Duodenal mucosa (tissue), 2 donors: Measurements from ENCODE around the gene MYMK.
A peak's percentile ranks its signal among the peaks of the same experiment; 100 is the strongest.

ENCODE experiments used
- H3K27ac ChIP-seq: one replicate; pipeline ENCODE4 v1.7.0; 2013; ENCODE audit warnings: low read depth, low read length
- H3K27me3 ChIP-seq, 2 donors: one replicate each; pipeline ENCODE4 v1.7.0; 2013; ENCODE audit warnings: low read length in 2 of 2, control low read depth in 1 of 2; ENCODE audit not compliant: insufficient read depth in 2 of 2, control insufficient read depth in 1 of 2
- H3K36me3 ChIP-seq, 2 donors: one replicate each; pipeline ENCODE4 v1.7.0; 2013; ENCODE audit warnings: low read length in 2 of 2, control low read depth in 1 of 2; ENCODE audit not compliant: insufficient read depth in 2 of 2, control insufficient read depth in 1 of 2
- H3K4me1 ChIP-seq, 2 donors: one replicate each; pipeline ENCODE4 v1.7.0; 2013; ENCODE audit warnings: low read length in 2 of 2, control low read depth in 1 of 2; ENCODE audit not compliant: insufficient read depth in 2 of 2, control insufficient read depth in 1 of 2
- H3K4me3 ChIP-seq, 2 donors: one replicate each; pipeline ENCODE4 v1.7.0; 2013; ENCODE audit warnings: low read length in 2 of 2, low read depth in 1 of 2
- H3K9ac ChIP-seq, 2 donors: one replicate each; pipeline ENCODE4 v1.7.0; 2013; ENCODE audit warnings: low read length in 2 of 2, low read depth in 1 of 2
- H3K9me3 ChIP-seq, 2 donors: one replicate each; pipeline ENCODE4 v1.7.0; 2013; ENCODE audit warnings: low read length in 2 of 2, control low read depth in 1 of 2; ENCODE audit not compliant: control insufficient read depth in 1 of 2

MYMK gene

GRCh38 chr9:133545494-133546286 is 20.9 kb upstream of the MYMK start:
- no peaks in the 10 kb centered on the region for H3K36me3 ChIP-seq
- H3K9me3 ChIP-seq, result no peaks in the 10 kb centered on the region
- no peaks in the 10 kb centered on the region for H3K4me1 ChIP-seq
- no peak overlapping the region for H3K9ac ChIP-seq
- no peak overlapping the region for H3K4me3 ChIP-seq
- H3K27ac ChIP-seq, result no peak overlapping the region
- no peaks in the 10 kb centered on the region for H3K27me3 ChIP-seq

GRCh38 chr9:133543772-133544467 is 19.2 kb upstream of the MYMK start:
- Histone ChIP-seq H3K4me3 (no peak overlapping the region), H3K27ac (no peak overlapping the region)

GRCh38 chr9:133542002-133542401 is 17.2 kb upstream of the MYMK start:
- Histone ChIP-seq H3K27ac (no peak overlapping the region), H3K4me1 (peaks cover 5 to 10% of the 10 kb centered on the region in 2 donors), H3K4me3 (no peak overlapping the region), H3K9me3 (no peaks in the 10 kb centered on the region), H3K9ac (no peak overlapping the region), H3K36me3 (no peaks in the 10 kb centered on the region), H3K27me3 (peaks cover 0 to 11% of the 10 kb centered on the region in 2 donors)

More at GRCh38 chr9:133543772-133544467, 19.2 kb upstream of the MYMK start:
- Histone ChIP-seq H3K9ac (no peak overlapping the region), H3K36me3 (no peaks in the 10 kb centered on the region), H3K9me3 (no peaks in the 10 kb centered on the region), H3K27me3 (peaks cover 0 to 10% of the 10 kb centered on the region in 2 donors), H3K4me1 (peaks cover 4 to 8% of the 10 kb centered on the region in 2 donors)

- Histone ChIP-seq H3K4me3 (no peak overlapping the region), H3K36me3 (no peaks in the 10 kb centered on the region), H3K9me3 (no peaks in the 10 kb centered on the region), H3K27ac (no peak overlapping the region), H3K9ac (no peak overlapping the region), H3K4me1 (peaks cover 5 to 10% of the 10 kb centered on the region in 2 donors), H3K27me3 (peaks cover 0 to 16% of the 10 kb centered on the region in 2 donors)
Measured at GRCh38 chr9:133540698-133541025, 15.9 kb upstream of the MYMK start.

GRCh38 chr9:133539991-133540697 is 15.4 kb upstream of the MYMK start:
- Histone ChIP-seq H3K9ac (no peak overlapping the region), H3K4me3 (no peak overlapping the region), H3K27ac (no peak overlapping the region), H3K36me3 (no peaks in the 10 kb centered on the region), H3K27me3 (peaks cover 0 to 17% of the 10 kb centered on the region in 2 donors), H3K9me3 (no peaks in the 10 kb centered on the region), H3K4me1 (peaks cover 5 to 10% of the 10 kb centered on the region in 2 donors)

GRCh38 chr9:133538851-133539833 is 14.4 kb upstream of the MYMK start:
- H3K4me3 ChIP-seq, result peak overlapping the region; percentile 28 to 35
- no peak overlapping the region for H3K27ac ChIP-seq
- H3K9me3 ChIP-seq, result no peaks in the 10 kb centered on the region
- H3K9ac ChIP-seq, result no peak overlapping the region
- H3K4me1 ChIP-seq, result peaks cover 5 to 10% of the 10 kb centered on the region in 2 donors
- H3K27me3 ChIP-seq, result peaks cover 1 to 22% of the 10 kb centered on the region in 2 donors
- no peaks in the 10 kb centered on the region for H3K36me3 ChIP-seq

GRCh38 chr9:133538176-133538575 is 13.4 kb upstream of the MYMK start:
- Histone ChIP-seq H3K27me3 (peaks cover 11 to 31% of the 10 kb centered on the region in 2 donors), H3K4me3 (no peak overlapping the region), H3K9ac (no peak overlapping the region), H3K4me1 (peaks cover 10 to 11% of the 10 kb centered on the region in 2 donors), H3K27ac (no peak overlapping the region), H3K36me3 (no peaks in the 10 kb centered on the region), H3K9me3 (no peaks in the 10 kb centered on the region)

- H3K4me1 ChIP-seq, result peaks cover 10 to 11% of the 10 kb centered on the region in 2 donors
- H3K9ac ChIP-seq, result no peak overlapping the region
- no peaks in the 10 kb centered on the region for H3K9me3 ChIP-seq
- H3K36me3 ChIP-seq, result no peaks in the 10 kb centered on the region
- peaks cover 11 to 36% of the 10 kb centered on the region in 2 donors for H3K27me3 ChIP-seq
- no peak overlapping the region for H3K4me3 ChIP-seq
- H3K27ac ChIP-seq, result no peak overlapping the region
Measured at GRCh38 chr9:133537257-133537656, 12.5 kb upstream of the MYMK start.

GRCh38 chr9:133536536-133536935 is 11.8 kb upstream of the MYMK start:
- Histone ChIP-seq H3K27me3 (peaks cover 11 to 36% of the 10 kb centered on the region in 2 donors), H3K36me3 (no peaks in the 10 kb centered on the region), H3K27ac (no peak overlapping the region), H3K9me3 (no peaks in the 10 kb centered on the region), H3K4me3 (no peak overlapping the region), H3K4me1 (peaks cover 10 to 11% of the 10 kb centered on the region in 2 donors), H3K9ac (no peak overlapping the region)
